OCI-LY3 (cell line): ENCODE data around the gene STMND1.

Source experiments
- CTCF ChIP-seq: fragments of 200-600, 300-600 bp; sonication (generic); IDR thresholded peaks from 2 replicates; pipeline ENCODE4 v1.5.1; 2014; ENCODE audit warnings: antibody characterized with exemption, low read length, low read depth
- EZH2phosphoT487 ChIP-seq: fragments of 200-600 bp; shearing (Covaris generic); IDR thresholded peaks from 2 replicates; pipeline ENCODE4 v1.6.1; 2018; ENCODE audit warnings: antibody characterized with exemption, mixed run types, low read depth

GRCh38 chr6:17125407-17125806 lies 23.6 kb downstream of the STMND1 start:
- TF ChIP-seq CTCF (no peak), EZH2phosphoT487 (no peak)
